Forelimb muscle (tissue), 1 donor: Measurements from ENCODE around the gene PRMT5. TPM values are rescaled to one million over a fixed set of nuclear protein-coding genes. Genes with fewer than 3 reads are reported as not detected.

Experiments
- DNase-seq: peaks from one replicate; pipeline ENCODE4 v3.0.0-alpha.2; 2013; ENCODE audit warnings: low read depth
- polyA plus RNA-seq: library from polyadenylated mRNA; unstranded; fragments of 120-200 nt; gene quantifications from one replicate; pipeline ENCODE4 v1.2.1, GENCODE V29; 2013; ENCODE audit not compliant: insufficient read length

Gene PRMT5
- polyA plus RNA-seq, 1 donor, result 61.0 TPM

- DNase-seq, result no peak
Observed at GRCh38 chr14:22877000-22877501, 52.1 kb downstream of the PRMT5 start.

DNA sequence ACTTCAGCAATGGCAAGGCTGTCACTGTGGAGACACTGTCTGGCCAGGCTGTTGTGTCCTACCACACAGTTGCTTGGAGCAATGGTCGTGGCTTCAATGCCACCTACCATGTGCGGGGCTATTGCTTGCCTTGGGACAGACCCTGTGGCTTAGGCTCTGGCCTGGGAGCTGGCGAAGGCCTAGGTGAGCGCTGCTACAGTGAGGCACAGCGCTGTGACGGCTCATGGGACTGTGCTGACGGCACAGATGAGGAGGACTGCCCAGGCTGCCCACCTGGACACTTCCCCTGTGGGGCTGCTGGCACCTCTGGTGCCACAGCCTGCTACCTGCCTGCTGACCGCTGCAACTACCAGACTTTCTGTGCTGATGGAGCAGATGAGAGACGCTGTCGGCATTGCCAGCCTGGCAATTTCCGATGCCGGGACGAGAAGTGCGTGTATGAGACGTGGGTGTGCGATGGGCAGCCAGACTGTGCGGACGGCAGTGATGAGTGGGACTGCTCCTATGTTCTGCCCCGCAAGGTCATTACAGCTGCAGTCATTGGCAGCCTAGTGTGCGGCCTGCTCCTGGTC is 53.3 kb downstream of the PRMT5 start:
- DNase-seq, result no peak

- DNase-seq, result no peak
Observed at GRCh38 chr14:22875003-22875747, 54.0 kb downstream of the PRMT5 start.

DNA sequence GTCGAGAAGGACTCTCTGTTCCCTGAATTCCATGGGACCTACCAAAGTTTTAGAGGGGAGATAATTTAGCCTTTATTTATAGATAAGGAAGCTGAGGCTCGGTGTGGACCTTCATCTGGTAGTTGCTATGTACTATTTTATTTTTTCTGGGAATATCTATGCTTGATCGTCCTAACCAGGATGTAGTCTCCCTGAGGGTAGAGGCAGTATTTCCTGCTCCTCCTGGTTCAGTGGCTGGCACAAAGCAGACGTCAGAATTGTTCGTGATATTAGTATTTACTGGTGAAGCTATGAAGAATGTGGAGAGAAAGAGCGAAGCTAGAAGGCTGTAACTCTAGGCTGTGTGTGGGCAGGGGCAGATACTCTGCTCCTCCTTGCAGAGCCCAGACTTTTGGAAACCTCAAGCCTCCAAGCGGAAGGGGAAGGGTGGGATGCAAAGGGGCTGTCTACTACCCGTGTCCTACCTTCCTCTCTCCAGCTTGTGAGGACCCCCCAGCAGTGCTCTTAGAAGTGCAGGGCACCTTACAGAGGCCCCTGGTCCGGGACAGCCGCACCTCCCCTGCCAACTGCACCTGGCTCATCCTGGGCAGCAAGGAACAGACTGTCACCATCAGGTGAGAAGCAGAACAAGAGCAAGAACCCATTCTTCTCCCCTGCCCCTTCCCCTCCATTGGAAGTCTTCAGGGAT is 56.2 kb downstream of the PRMT5 start:
- DNase-seq, result no peak

GRCh38 chr14:22872033-22872832 is 56.9 kb downstream of the PRMT5 start:
- no peak for DNase-seq

DNA sequence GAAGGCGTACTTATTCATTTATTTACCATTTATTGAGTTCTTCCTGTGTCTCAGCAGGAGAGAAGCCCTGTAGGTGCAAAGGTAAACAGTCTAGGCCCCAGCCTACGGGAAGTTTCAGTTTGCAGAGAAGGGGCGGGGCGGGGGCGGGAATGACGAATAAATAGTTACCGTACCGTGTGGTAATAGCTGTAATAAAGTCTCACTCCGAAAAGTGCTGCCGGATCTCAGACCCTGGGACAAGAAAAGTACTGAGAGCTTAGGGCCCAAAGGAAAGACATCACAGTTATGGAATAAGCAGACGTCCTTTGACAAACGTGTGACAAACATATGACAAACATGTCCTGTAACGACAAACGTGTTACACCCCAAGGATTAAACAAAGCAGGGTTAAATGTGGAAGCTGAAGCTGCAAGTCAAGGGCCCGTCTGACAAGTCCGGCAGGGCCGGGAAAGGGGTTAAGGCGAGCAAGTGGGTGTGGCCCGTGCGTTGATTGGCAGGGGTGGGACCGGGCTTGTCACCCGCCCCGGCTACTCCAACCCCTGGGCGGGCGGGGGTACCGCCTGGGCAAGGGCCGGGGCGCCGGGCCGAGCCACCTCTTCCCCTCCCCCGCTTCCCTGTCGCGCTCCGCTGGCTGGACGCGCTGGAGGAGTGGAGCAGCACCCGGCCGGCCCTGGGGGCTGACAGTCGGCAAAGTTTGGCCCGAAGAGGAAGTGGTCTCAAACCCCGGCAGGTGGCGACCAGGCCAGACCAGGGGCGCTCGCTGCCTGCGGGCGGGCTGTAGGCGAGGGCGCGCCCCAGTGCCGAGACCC is 57.7 kb downstream of the PRMT5 start, which contains the start of gene LRP10:
TSS of gene LRP10 (plus strand) at position 517 of the 809 bp plus-strand sequence. CDS start 564 bp downstream, outside the sequence.
- peak; percentile 80 for DNase-seq

DNA sequence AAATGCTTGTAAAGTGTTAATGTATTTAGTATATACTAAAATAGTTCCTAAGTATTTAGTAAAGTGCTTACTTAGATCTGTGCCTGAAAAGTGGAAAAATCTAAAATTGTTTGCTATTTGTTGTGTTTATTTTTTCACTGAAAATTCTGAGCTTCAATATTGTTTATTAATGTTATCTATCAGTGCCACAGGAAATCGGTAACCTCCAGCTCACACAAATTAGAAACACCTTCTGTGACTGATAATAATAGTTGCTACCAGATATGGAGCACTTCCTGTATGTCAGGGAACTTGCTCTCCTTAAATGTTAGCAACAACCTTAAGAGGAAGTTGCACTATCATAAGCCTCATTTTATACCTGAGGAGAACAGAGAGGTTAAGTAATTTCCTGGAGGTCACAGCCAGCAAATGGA is 58.4 kb downstream of the PRMT5 start:
- no peak for DNase-seq

Other genes starting within 250 kb of the PRMT5 start
- 250 TPM for gene OXA1L, start 162.7 kb downstream of the PRMT5 start, polyA plus RNA-seq
- gene SLC7A7, start 113.9 kb downstream of the PRMT5 start, polyA plus RNA-seq, result 25.7 TPM
- gene MRPL52, start 99.5 kb downstream of the PRMT5 start, polyA plus RNA-seq, result 73.7 TPM
- 157 TPM for gene MMP14, start 92.8 kb downstream of the PRMT5 start, polyA plus RNA-seq
- gene LRP10, start 57.6 kb downstream of the PRMT5 start, polyA plus RNA-seq, result 36.5 TPM
- 0.24 TPM for gene REM2, start 46.2 kb downstream of the PRMT5 start, polyA plus RNA-seq
- 57.9 TPM for gene RBM23, start 10.2 kb downstream of the PRMT5 start, polyA plus RNA-seq
- 30.2 TPM for gene HAUS4, start 27.7 kb upstream of the PRMT5 start, polyA plus RNA-seq
- 44.8 TPM for gene AJUBA, start 53.2 kb upstream of the PRMT5 start, polyA plus RNA-seq
- 11.2 TPM for gene C14orf93, start 80.8 kb upstream of the PRMT5 start, polyA plus RNA-seq
- 226 TPM for gene PSMB5, start 105.5 kb upstream of the PRMT5 start, polyA plus RNA-seq
- gene PSMB11, start 112.8 kb upstream of the PRMT5 start, polyA plus RNA-seq, result not detected
- gene CDH24, start 128.1 kb upstream of the PRMT5 start, polyA plus RNA-seq, result 3.8 TPM
- 144 TPM for gene ACIN1, start 165.8 kb upstream of the PRMT5 start, polyA plus RNA-seq
- 47.4 TPM for gene C14orf119, start 166.1 kb upstream of the PRMT5 start, polyA plus RNA-seq
- gene CIROP, start 175.6 kb upstream of the PRMT5 start, polyA plus RNA-seq, result not detected
- gene CEBPE, start 189.9 kb upstream of the PRMT5 start, polyA plus RNA-seq, result 0.11 TPM